GM12878 (cell line): Measurements from ENCODE around the gene NAV3. TPM values are rescaled to one million over a fixed set of nuclear protein-coding genes. Genes with fewer than 3 reads are reported as not detected.

ENCODE experiments used
- ATAC-seq: fragments of 200-7000 bp; cut with Tn5 transposase; 3 replicates; pipeline ENCODE4 v1.9.1; 2020; ENCODE audit warnings: mild to moderate bottlenecking, moderate library complexity
- BruUV-seq: library from RNA; stranded (reverse); fragments of 400-500 nt; replicated peaks from 2 replicates; lab custom pipeline; 2021; lab: Mats Ljungman, UMichigan
- CTCF ChIA-PET: fragments of 300-600 bp; sonication (Branson Sonifier 250); formaldehyde crosslinking; extraction: SDS; loops from one replicate; lab custom pipeline; 2021; ENCODE audit warnings: inconsistent platforms; lab: Yijun Ruan, JAX
- POLR2A ChIA-PET: fragments of 350-600 bp; formaldehyde crosslinking; extraction: SDS; loops from one replicate; lab custom pipeline; 2021; ENCODE audit warnings: inconsistent platforms; lab: Charles Lee
- RAD21 ChIA-PET: fragments of 300-600 bp; sonication (Branson Sonifier 250); formaldehyde crosslinking; loops from one replicate; lab custom pipeline; 2023; ENCODE audit warnings: antibody characterized with exemption; ENCODE audit not compliant: unreplicated experiment; lab: Charles Lee
- SMC1A ChIA-PET: fragments of 300-600 bp; sonication (Branson Sonifier 250); formaldehyde crosslinking; loops from one replicate; lab custom pipeline; 2023; ENCODE audit not compliant: unreplicated experiment, uncharacterized antibody; lab: Charles Lee
- DNase-seq: peaks from one replicate; pipeline ENCODE4 v3.0.0-alpha.2; 2011; ENCODE audit warnings: low read depth, low spot score
- FAIRE-seq: peaks from 3 replicates; lab custom pipeline; 2011; peaks lifted over from hg19 to GRCh38; lab: Jason Lieb, UNC
- H2AFZ ChIP-seq: 2 replicates; pipeline ENCODE4 v1.6.0; 2011; ENCODE audit warnings: low read depth, low read length, control low read depth; ENCODE audit not compliant: control insufficient read depth
- H3K27ac ChIP-seq: 2 replicates; pipeline ENCODE4 v1.5.1; 2011; ENCODE audit warnings: control low read depth; ENCODE audit not compliant: control insufficient read depth, insufficient read depth
- H3K27me3 ChIP-seq, 2 experiments: replicated peaks in 1 of 2; 2 replicates each; pipeline versions ENCODE4 v1.6.0 to v1.6.1; 2011; ENCODE audit warnings: low read length in 1 of 2; ENCODE audit not compliant: control insufficient read depth in 2 of 2, insufficient read depth in 2 of 2
- H3K36me3 ChIP-seq, 2 experiments: 2 replicates each; pipeline ENCODE4 v1.5.1; 2011; ENCODE audit warnings: low read length in 1 of 2; ENCODE audit not compliant: control insufficient read depth in 2 of 2, insufficient read depth in 2 of 2
- H3K4me1 ChIP-seq: 2 replicates; pipeline ENCODE4 v1.6.1; 2011; ENCODE audit warnings: mild to moderate bottlenecking, low read length, moderate library complexity, mixed read lengths; ENCODE audit not compliant: control insufficient read depth, insufficient read depth
- H3K4me2 ChIP-seq: 2 replicates; pipeline ENCODE4 v1.6.0; 2011; ENCODE audit warnings: control low read depth; ENCODE audit not compliant: control insufficient read depth, insufficient read depth
- H3K4me3 ChIP-seq: fragments of 200-600 bp; sonication (generic); 2 replicates; pipeline ENCODE4 v1.5.1; 2016
- H3K79me2 ChIP-seq: 2 replicates; pipeline ENCODE4 v1.6.0; 2011; ENCODE audit warnings: low read length; ENCODE audit not compliant: control insufficient read depth, insufficient read depth
- H3K9ac ChIP-seq: 2 replicates; pipeline ENCODE4 v1.8.0; 2011; ENCODE audit warnings: low read length, control low read depth, mixed read lengths; ENCODE audit not compliant: control insufficient read depth, insufficient read depth
- H3K9me3 ChIP-seq: replicated peaks from 3 replicates; pipeline ENCODE4 v1.5.1; 2011; ENCODE audit warnings: mild to moderate bottlenecking, low read length; ENCODE audit not compliant: control insufficient read depth, insufficient read depth
- H4K20me1 ChIP-seq: 2 replicates; pipeline ENCODE4 v1.6.0; 2011; ENCODE audit not compliant: control insufficient read depth, insufficient read depth
- DPF2 ChIP-seq: fragments of 450-650 bp; IDR thresholded peaks from 2 replicates; pipeline ENCODE4 v1.6.1; 2017; ENCODE audit warnings: mild to moderate bottlenecking
- GABPA ChIP-seq: IDR thresholded peaks from 2 replicates; pipeline ENCODE4 v1.6.1; 2014; ENCODE audit warnings: antibody characterized with exemption, low read depth, mild to moderate bottlenecking, inconsistent platforms
- KAT2A ChIP-seq: conservative IDR thresholded peaks from 2 replicates; pipeline ENCODE4 v1.6.1; 2011; ENCODE audit warnings: low read depth, low read length; ENCODE audit not compliant: control insufficient read depth
- POU2F2 ChIP-seq: IDR thresholded peaks from 3 replicates; pipeline ENCODE4 v1.6.1; 2011; ENCODE audit warnings: low read depth, mild to moderate bottlenecking, low read length, borderline replicate concordance
- ZNF274 ChIP-seq: IDR thresholded peaks from one replicate; pipeline ENCODE4 v1.8.0; 2011; ENCODE audit not compliant: insufficient read length, insufficient read depth
- ZNF622 ChIP-seq: fragments of 450-650 bp; IDR thresholded peaks from 2 replicates; pipeline ENCODE4 v1.6.1; 2017; ENCODE audit warnings: mild to moderate bottlenecking, inconsistent platforms
- WGBS: methylation state at CpG from one replicate; pipeline ENCODE4 v1.1.6; 2016; ENCODE audit warnings: low lambda C conversion rate; ENCODE audit not compliant: insufficient replicate concordance, insufficient coverage; ENCODE audit errors: missing lambda C conversion rate; 5-methylcytosine and 5-hydroxymethylcytosine counted together
- in situ Hi-C: fragments of 300-500 bp; cut with MboI; formaldehyde crosslinking; loops from 9 replicates; pipeline ENCODE4 v1.14.3; 2018; ENCODE audit warnings: mixed read lengths
- intact Hi-C: fragments of 100-400 bp; cut with micrococcal nuclease; formaldehyde crosslinking; loops from one replicate; pipeline ENCODE4 v1.14.2; 2022; ENCODE audit not compliant: unreplicated experiment
- polyA plus RNA-seq, 11 experiments: library from polyadenylated mRNA; depleted of rRNA in 4 of 11; unstranded in 6 of 11; stranded (reverse) in 5 of 11; fragments of >200 nt; fragmentation: Nextera tagmentation in 4 of 11; fragmentation: Illumina TruSeq in 1 of 11; extraction: Ambion mirVana in 4 of 11; extraction: Trizol in 1 of 11; gene quantifications; 1 replicate in 1 of 11; 2 replicates in 10 of 11; pipeline versions ENCODE4 v1.2.1 to v1.2.3, GENCODE V29; 2011 to 2016; ENCODE audit warnings: inconsistent platforms in 2 of 11, missing spikeins in 2 of 11, low read depth in 1 of 11
- total RNA-seq, 4 experiments: library from RNA; depleted of rRNA in 3 of 4; stranded (reverse); fragments of >200 nt in 3 of 4; fragmentation: Illumina TruSeq in 1 of 4; extraction: Trizol in 1 of 4; gene quantifications; 2 replicates each; pipeline versions ENCODE4 v1.2.1 to v1.2.3, GENCODE V29; 2013 to 2021
- TF ChIP-seq, protein P1 (sequence below): fragments of 450-650 bp; IDR thresholded peaks from 2 replicates; pipeline ENCODE4 v1.6.1; 2016; ENCODE audit warnings: mild to moderate bottlenecking, moderate library complexity, borderline replicate concordance

The NAV3 gene
- total and polyA plus RNA-seq, 10 of the 15 experiments (the other 5 are each of a cell fraction or from before 2014, with no cell fraction given), result 0.05 to 0.51 (median 0.22) TPM; not detected in 1

- FAIRE-seq, result no peak
- in situ Hi-C loops, result no loop called here
- TF ChIP-seq KAT2A (no peak), DPF2 (no peak), ZNF622 (no peak), ZNF274 (no peak), GABPA (no peak), POU2F2 (no peak)
- TF ChIP-seq, protein P1, sequence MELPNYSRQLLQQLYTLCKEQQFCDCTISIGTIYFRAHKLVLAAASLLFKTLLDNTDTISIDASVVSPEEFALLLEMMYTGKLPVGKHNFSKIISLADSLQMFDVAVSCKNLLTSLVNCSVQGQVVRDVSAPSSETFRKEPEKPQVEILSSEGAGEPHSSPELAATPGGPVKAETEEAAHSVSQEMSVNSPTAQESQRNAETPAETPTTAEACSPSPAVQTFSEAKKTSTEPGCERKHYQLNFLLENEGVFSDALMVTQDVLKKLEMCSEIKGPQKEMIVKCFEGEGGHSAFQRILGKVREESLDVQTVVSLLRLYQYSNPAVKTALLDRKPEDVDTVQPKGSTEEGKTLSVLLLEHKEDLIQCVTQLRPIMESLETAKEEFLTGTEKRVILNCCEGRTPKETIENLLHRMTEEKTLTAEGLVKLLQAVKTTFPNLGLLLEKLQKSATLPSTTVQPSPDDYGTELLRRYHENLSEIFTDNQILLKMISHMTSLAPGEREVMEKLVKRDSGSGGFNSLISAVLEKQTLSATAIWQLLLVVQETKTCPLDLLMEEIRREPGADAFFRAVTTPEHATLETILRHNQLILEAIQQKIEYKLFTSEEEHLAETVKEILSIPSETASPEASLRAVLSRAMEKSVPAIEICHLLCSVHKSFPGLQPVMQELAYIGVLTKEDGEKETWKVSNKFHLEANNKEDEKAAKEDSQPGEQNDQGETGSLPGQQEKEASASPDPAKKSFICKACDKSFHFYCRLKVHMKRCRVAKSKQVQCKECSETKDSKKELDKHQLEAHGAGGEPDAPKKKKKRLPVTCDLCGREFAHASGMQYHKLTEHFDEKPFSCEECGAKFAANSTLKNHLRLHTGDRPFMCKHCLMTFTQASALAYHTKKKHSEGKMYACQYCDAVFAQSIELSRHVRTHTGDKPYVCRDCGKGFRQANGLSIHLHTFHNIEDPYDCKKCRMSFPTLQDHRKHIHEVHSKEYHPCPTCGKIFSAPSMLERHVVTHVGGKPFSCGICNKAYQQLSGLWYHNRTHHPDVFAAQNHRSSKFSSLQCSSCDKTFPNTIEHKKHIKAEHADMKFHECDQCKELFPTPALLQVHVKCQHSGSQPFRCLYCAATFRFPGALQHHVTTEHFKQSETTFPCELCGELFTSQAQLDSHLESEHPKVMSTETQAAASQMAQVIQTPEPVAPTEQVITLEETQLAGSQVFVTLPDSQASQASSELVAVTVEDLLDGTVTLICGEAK, result no peak
- H3K79me2 ChIP-seq, result no peaks in the 10 kb centered on the region
- DNase-seq, result no peak
- ChIA-PET SMC1A (interaction anchor here (0.6 to 3.5 kb wide), 4 partner anchors 17 to 81 kb away, joined by 3 to 18 read pairs (median 4); partner anchors contain the start of gene NAV3), CTCF (interaction anchor here (1.3 kb wide), 1 partner anchor 17 kb away, joined by 7 read pairs; the partner anchor contains the start of gene NAV3), RAD21 (no interaction called here), POLR2A (no interaction called here)
- H3K27ac ChIP-seq, result no peak overlapping the region
- no peak for ATAC-seq
- no peaks in the 10 kb centered on the region for H4K20me1 ChIP-seq
- H2AFZ ChIP-seq, result no peak overlapping the region
- BruUV-seq, result no TSS peak
- H3K4me2 ChIP-seq, result no peak overlapping the region
- WGBS, result 49% methylated on average over 2 of the region's 2 CpGs
- no peak overlapping the region for H3K9ac ChIP-seq
- no peak overlapping the region for H3K4me3 ChIP-seq
- H3K27me3 ChIP-seq, result no peaks in the 10 kb centered on the region
- H3K9me3 ChIP-seq, result no peaks in the 10 kb centered on the region
- no peaks in the 10 kb centered on the region for H3K36me3 ChIP-seq
- intact Hi-C loops, result loop anchor here (10.0 kb wide), 1 partner anchor 111 kb away; no protein-coding TSS in a partner anchor
- peaks cover 5% of the 10 kb centered on the region; the same call in 1 of the 2 replicates for H3K4me1 ChIP-seq
Measured at GRCh38 chr12:77813558-77813957, 17.1 kb upstream of the NAV3 start.
